Uterus (tissue), 2 donors: ENCODE data around the gene TOM1L1.

Source experiments
- CTCF ChIP-seq, 4 experiments: fragments of 200-600 bp in 2 of 4; fragments of 450-650 bp in 2 of 4; sonication (generic) in 2 of 4; IDR thresholded peaks; one replicate each; pipeline ENCODE4 v1.5.1; 2016 to 2019; ENCODE audit warnings: antibody characterized with exemption in 4 of 4, mild to moderate bottlenecking in 2 of 4, moderate library complexity in 1 of 4
- POLR2A ChIP-seq, 2 donors: fragments of 450-650 bp; IDR thresholded peaks; one replicate each; pipeline ENCODE4 v1.6.1; 2016; ENCODE audit warnings: antibody characterized with exemption in 2 of 2, mild to moderate bottlenecking in 1 of 2, moderate library complexity in 1 of 2

GRCh38 chr17:54903375-54903774 is 2.7 kb downstream of the TOM1L1 start:
- TF ChIP-seq CTCF (IDR thresholded peaks at IDR 0.05) (no peak), POLR2A (IDR thresholded peaks at IDR 0.05) (no peak)
